HG02759 (cell line): ENCODE measurements around the gene NDE1.

Experiments
- ATAC-seq: cut with Tn5 transposase; IDR thresholded peaks from one replicate; pipeline ENCODE4 v1.9.1; 2021; ENCODE audit warnings: mild to moderate bottlenecking, moderate library complexity; ENCODE audit not compliant: unreplicated experiment

Gene NDE1

DNA sequence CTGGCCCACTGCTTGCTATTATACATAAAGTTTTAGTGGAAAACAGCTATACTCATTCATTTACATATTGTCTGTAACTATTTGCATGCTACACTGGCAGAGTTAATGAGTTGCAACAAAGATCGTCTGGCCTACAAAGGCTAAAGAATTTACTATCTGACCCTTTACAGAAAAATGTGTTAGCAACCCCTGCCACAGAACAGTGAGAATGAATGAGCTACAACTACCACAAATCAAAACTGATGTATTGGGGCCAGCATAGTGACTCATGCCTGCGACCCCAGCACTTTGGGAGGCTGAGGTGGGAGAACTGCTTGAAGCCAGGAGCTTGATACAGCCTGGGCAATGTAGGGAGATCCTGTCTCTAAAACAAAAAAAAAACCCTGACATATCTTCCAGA is 114.1 kb downstream of the NDE1 start:
- ATAC-seq = no peak

- no peak for ATAC-seq
These were observed 115.1 kb downstream of the NDE1 start for GRCh38 chr16:15765116-15765515.

- ATAC-seq = peak; percentile 75
These were observed 115.8 kb downstream of the NDE1 start for GRCh38 chr16:15765880-15766279.

DNA sequence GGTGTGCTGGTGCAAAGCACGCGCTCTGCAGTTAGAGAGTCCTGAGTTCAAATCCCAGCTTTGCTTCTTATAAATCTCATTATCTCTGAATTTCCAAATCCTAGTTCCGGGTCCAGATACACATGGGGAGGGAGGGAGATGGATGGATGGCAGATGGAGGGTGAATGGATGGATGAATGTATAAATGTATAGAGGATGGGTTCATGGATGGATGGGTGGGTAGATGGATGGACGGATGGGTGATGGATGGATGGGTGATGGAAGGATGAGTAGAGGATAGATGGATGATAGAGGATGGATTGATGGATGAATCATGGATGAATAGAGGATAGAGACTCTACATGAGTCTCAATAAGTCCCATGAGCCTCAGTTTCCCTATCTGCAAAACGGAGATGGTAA is 116.9 kb downstream of the NDE1 start:
- no peak for ATAC-seq

DNA sequence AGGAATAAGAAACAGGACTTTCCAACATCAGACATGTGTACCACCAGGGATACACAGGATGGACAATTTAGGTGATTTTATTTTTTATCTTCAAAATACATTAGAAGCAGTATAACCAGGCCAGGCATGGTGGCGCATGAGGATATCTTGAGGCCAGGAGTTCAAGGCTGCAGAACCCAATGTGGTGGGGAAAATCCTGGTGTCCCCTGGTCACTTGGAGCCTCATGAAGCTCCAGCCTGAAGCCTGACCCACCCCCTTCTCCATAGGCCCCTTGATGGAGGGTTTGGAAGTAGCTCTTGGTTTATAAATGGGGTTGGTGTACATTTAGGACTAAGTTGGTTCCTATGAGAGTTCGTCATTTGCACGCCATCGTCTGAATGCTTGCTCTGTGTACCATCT is 118.2 kb downstream of the NDE1 start:
- no peak for ATAC-seq

GRCh38 chr16:15769239-15769638 is 119.2 kb downstream of the NDE1 start:
- no peak for ATAC-seq

- ATAC-seq = no peak
These were observed 120.1 kb downstream of the NDE1 start for GRCh38 chr16:15770107-15770506.

- ATAC-seq = no peak
These were observed 120.5 kb downstream of the NDE1 start for GRCh38 chr16:15770512-15770911.

DNA sequence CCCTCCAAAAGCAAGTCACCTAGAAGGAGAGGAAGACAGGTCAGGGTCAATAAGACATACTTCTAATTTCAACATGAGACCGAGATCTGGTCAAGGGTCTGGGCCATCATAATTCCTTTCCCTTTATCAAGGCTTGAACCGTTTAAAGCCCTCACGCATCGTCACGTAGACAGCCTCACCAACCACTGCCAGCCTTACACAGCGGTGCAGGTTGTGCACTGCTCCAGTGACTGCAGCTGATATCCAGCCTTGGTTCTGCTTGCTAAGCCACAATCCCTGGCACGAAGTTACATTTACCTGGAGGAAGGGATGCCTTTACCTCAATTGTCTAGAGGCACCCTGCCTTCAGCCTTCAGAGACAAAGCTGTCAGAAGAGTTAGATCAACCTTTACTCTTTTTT is 121.6 kb downstream of the NDE1 start:
- no peak for ATAC-seq

GRCh38 chr16:15772579-15773293 is 122.7 kb downstream of the NDE1 start:
- no peak for ATAC-seq

- no peak for ATAC-seq
These were observed 123.9 kb downstream of the NDE1 start for GRCh38 chr16:15773968-15774367.

DNA sequence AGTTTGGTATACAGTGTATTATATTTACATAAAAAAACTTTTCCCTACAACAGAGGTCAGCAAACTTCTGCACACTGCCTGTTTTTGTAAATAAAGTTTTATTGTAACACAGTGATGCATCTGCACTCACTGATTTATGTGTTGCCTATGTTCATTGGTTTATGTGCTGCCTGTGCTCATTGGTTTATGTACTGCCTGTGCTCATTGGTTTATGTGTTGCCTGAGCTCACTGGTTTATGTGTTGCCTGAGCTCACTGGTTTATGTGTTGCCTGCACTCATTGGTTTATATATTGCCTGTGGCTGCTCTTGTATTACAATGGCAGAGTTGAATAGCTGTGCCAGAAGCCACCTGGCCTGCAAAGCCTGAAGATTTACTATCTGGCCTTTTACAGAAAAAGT is 125.2 kb downstream of the NDE1 start:
- ATAC-seq = no peak

DNA sequence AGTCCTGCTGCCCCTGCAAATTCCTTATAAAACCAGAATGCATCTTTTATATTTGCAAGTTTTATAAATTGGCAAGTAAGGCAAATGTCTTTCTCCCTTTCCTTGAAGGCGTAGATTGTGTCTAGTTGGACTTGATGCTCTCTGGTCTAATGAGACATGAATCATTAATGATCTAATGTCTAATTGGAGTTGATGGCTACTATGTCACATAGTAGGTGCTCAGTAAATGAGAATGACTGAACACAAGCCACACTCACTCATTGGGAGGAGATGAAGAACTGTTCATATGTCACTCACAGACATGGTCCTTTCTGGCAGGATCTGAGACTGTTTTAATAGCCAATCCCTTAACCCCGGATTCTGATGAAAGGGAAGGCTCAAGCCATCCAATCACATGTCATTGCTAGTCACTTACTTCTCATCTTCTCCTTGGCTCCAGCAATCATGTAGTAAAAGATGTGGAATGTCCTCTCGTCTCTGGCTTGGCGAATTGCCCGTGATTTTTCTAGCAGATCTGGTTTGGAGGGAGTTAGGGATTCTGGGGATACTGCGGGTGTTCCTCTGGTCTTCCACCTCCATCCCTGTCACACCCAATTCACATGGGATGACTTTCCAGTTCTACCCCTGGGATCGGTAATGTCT is 125.7 kb downstream of the NDE1 start:
- no peak for ATAC-seq
